NB4 (cell line): ENCODE data around the gene RFFL.

Experiments used
- DNase-seq: peaks from one replicate; pipeline ENCODE4 v3.0.0; 2010; ENCODE audit warnings: low read depth
- H3K4me3 ChIP-seq: one replicate; pipeline ENCODE4 v1.5.1; 2011; ENCODE audit warnings: mild to moderate bottlenecking, low read depth, low read length, moderate library complexity
- MYC ChIP-seq: IDR thresholded peaks from 2 replicates; pipeline ENCODE4 v1.6.1; 2011; ENCODE audit warnings: low read depth, low read length
- POLR2A ChIP-seq: IDR thresholded peaks from 2 replicates; pipeline ENCODE4 v1.6.1; 2011; ENCODE audit warnings: mild to moderate bottlenecking; ENCODE audit not compliant: insufficient read length; ENCODE audit errors: extremely low read depth
- TF ChIP-seq, protein P1 (sequence below): IDR thresholded peaks from 2 replicates; pipeline ENCODE4 v1.6.1; 2011; ENCODE audit warnings: low read depth, low read length
- TF ChIP-seq, protein P2 (sequence below): IDR thresholded peaks from one replicate; pipeline ENCODE4 v1.5.1; 2012; ENCODE audit warnings: low read depth, low read length

Gene RFFL

DNA sequence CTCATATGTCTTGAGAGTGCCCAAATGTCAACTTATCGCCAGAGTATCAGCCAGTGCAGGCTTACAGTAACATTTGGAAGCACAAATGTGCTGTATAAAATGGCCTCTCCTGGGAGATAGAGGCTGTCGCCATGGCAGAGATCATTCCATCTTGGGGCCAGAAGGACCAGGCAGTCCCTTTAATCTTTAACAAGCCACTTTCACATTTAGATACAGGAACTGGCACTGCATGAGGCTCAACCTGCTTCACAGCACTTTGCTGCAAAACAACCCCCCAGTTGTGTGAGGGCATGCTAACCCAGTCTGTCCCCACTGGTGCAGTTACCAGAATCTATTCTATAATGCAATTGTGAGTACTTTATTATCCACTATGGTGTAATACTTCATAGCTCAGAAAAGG is 4.7 kb upstream of the RFFL start:
- no peak overlapping the region for H3K4me3 ChIP-seq
- no peak for DNase-seq
- no peak for TF ChIP-seq MYC
- TF ChIP-seq, protein P1, sequence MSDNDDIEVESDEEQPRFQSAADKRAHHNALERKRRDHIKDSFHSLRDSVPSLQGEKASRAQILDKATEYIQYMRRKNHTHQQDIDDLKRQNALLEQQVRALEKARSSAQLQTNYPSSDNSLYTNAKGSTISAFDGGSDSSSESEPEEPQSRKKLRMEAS: no peak
- TF ChIP-seq, protein P2, sequence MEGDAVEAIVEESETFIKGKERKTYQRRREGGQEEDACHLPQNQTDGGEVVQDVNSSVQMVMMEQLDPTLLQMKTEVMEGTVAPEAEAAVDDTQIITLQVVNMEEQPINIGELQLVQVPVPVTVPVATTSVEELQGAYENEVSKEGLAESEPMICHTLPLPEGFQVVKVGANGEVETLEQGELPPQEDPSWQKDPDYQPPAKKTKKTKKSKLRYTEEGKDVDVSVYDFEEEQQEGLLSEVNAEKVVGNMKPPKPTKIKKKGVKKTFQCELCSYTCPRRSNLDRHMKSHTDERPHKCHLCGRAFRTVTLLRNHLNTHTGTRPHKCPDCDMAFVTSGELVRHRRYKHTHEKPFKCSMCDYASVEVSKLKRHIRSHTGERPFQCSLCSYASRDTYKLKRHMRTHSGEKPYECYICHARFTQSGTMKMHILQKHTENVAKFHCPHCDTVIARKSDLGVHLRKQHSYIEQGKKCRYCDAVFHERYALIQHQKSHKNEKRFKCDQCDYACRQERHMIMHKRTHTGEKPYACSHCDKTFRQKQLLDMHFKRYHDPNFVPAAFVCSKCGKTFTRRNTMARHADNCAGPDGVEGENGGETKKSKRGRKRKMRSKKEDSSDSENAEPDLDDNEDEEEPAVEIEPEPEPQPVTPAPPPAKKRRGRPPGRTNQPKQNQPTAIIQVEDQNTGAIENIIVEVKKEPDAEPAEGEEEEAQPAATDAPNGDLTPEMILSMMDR: no peak

GRCh38 chr17:35065880-35066279 is 2.4 kb upstream of the RFFL start:
- TF ChIP-seq, protein P1: no peak
- TF ChIP-seq, protein P2: no peak
- TF ChIP-seq MYC: no peak
- TF ChIP-seq POLR2A: no peak
- no peak overlapping the region for H3K4me3 ChIP-seq
- no peak for DNase-seq

DNA sequence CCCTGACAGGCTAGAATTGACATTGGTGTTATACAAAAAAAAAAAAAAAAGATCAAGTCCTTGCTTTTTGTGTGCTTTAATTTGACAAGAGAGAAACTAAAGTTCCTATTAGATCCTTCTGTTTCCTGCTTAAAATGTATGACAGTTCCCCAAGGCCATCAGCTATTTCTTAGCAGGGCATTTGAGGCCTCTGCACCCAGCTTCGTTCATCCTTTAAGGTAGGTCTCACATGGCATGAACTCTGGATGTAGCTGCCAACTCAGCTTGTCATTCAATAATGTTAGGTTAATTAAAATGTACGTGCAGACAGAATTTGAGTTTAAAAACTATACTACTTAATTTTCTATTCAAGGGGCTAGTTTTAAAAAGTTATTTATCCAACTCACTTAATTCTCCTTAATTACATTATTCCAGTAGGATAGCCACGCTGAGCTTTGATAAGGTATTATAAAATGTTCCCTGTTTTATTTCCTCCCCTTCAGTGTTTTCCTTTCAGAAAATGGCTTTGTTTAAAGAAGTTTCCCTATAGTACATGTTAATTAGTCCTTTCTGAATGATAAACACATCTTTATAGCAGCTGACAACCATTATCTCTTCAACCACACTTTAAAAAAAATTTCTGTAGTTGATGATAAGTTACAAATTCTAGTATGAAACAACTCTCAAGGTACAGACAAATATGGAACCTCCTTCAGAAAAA is 1.2 kb upstream of the RFFL start:
- no peak for DNase-seq
- H3K4me3 ChIP-seq: no peak overlapping the region
- TF ChIP-seq, protein P2: no peak
- TF ChIP-seq, protein P1: no peak

DNA sequence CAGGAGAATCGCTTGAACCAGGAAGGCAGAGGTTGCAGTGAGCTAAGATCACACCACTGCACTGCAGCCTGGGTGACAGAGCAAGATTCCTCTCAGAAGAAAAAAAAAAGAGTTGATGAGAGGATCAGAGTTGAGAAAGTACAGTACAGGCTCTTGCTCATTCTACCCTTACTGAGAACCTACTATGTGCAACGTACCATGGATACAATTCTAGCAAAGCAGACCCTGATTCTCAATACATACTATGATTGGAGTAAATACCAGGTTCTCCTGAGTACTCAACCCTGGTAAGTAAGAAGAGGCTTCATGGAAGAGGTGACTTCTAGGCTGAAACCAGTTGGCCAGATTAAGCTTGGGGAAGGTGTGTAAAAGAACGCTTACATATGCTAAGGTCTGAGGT is 1.2 kb downstream of the RFFL start:
- no peak for DNase-seq
- no peak overlapping the region for H3K4me3 ChIP-seq
- TF ChIP-seq, protein P2: no peak
- TF ChIP-seq, protein P1: no peak
- TF ChIP-seq MYC (no peak), POLR2A (no peak)

- no peak for DNase-seq
Measured at GRCh38 chr17:35057332-35057915, 6.1 kb downstream of the RFFL start.

More at GRCh38 chr17:35057332-35057915, 6.1 kb downstream of the RFFL start:
- TF ChIP-seq, protein P1: no peak
- TF ChIP-seq, protein P2: no peak
- no peak for TF ChIP-seq POLR2A
- no peak for TF ChIP-seq MYC
- no peak overlapping the region for H3K4me3 ChIP-seq
